HG03103 (cell line): ENCODE measurements around the gene SV2C.

ENCODE experiments used
- ATAC-seq: cut with Tn5 transposase; IDR thresholded peaks from one replicate; pipeline ENCODE4 v1.9.1; 2021; ENCODE audit warnings: low read depth; ENCODE audit not compliant: unreplicated experiment

Gene SV2C

DNA sequence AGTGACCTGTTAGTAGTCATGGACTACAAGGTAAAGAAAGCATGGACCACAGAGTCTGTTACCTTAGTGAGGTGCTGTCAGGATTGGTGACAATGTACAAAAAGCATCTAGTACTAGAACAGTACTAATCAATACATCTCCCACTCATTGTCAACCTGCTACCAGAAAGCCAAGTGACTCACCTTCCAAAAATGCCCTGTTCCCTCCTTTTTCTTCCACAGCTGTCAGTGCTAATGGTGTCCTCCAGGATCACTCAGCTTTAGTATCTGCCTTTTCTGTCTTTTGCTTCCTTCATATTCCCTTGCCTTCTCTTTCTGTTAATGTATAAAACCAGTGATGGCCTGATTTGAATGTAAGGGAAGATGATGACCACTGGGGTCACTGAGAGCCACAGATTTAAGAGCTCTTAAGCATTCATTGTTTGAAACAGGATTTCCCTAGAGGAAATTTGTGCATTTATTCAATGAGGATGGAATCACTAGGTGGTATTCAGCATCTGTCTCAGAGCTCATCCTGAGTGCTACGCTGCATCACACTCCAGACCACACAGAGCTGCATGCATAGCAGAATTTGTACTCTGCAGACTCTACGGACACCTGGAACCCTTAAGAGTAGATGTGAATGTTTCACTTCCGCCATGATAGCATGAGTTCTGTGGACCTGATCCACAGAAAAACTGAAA lies 71.0 kb downstream of the SV2C start:
- ATAC-seq = no peak

DNA sequence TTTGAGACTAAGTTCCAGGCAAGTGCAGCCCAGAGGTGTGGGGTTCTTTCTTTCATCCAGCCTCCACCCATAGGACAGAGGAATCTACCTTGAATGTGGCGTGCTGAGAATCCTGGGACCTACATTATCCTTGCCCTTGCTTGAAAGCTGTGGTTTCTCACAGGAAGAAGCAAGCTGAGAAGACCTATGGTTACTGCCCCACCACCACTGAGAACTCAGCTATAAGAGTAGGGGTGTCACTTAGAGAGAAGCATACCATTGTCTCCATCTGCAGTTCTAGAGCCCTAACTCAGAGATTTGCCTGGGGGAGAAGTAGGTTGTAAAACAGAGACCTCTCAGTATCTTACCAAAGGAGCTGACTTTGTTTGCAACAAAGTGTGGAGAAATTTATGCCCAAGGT lies 72.4 kb downstream of the SV2C start:
- ATAC-seq = no peak

DNA sequence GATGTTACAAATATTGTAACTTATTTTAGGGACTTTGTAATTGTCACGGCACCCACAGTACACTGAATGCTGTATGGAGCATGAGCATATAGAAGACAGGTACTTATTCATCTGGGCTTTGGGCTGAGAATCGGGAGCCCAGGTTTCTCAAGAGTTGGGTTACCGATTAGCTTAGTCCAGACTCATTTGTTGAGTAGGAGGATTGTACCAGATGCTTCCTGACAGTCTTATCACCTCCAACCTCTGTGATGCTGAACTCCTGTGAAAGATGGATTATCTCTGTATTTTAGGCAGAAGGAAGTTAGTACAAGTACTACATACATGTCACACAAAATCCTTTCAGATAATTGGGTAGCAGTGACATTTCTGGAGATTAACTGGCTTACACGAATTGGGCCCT lies 79.2 kb downstream of the SV2C start:
- ATAC-seq = no peak

DNA sequence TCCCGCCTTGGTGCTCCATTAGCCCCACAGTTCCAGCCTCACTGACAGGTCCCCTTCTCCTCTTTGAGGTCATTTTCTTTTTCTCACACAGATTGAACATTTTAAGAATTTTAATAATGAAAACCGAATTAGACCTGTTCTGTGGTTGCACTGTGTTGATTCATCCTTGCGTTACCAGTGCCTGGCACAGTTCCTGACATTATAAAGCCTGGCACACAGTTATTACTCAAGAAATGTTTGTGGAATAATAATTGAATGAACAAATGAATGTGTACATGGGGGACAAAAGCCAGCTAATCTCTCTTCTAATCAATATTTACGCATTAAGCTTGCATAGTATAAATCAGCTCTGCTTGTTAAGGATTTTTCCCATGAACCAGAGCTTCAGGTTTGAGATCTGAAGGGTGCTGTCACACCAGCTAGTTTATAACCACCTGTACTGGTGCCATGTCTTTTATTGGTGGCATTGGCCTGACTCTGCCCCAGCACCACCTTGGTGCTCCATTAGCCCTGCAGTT lies 80.0 kb downstream of the SV2C start:
- ATAC-seq = no peak

DNA sequence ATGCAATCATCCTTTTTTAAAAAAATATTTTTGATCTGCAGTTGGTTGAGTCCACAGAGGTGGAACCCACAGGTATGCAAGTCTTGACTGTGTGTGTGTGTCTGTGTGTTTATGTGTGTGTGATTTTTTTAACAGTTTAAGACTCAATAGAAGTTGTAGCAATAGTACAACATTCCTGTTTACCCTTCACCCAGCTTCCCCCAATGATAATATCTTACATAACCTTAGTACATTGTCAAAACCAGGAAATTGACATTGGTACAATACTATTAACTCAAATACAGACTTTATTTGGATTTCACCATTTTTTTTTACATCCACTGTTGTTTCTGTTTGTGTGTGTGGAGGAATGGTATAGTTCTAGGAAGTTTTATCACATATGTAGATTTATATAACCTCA lies 81.8 kb downstream of the SV2C start:
- no peak for ATAC-seq

DNA sequence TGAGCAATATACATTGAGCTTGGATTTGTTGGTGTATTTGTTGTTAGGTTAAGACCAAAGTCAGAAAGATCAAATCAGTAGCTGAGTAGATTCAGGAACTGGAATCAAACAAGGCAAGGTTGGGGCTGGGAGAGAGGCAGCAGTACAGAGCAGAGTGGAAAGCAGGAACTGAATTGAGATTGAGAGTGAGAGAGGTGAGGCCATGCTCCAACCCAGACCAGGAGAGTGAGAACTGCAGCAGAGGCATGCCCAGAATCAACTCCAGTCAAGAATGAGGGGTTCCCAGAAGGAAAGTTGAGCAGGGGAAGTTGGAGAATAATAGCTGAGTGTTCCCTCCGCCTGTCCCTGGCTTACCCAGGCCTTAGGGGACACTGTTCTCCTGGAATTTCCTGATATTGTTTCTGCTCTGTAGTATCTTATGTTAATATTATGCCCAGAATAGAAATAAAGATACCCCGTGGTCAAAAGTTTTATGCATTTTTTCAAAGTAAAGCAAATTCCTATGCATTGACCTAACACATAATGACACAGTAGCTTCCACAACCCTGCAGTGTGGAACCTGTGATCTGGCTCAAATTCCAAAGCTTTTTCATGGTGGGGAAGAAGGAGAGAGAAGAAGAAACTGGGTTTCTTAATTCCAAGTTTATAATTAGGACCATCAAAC lies 82.7 kb downstream of the SV2C start:
- ATAC-seq = no peak

DNA sequence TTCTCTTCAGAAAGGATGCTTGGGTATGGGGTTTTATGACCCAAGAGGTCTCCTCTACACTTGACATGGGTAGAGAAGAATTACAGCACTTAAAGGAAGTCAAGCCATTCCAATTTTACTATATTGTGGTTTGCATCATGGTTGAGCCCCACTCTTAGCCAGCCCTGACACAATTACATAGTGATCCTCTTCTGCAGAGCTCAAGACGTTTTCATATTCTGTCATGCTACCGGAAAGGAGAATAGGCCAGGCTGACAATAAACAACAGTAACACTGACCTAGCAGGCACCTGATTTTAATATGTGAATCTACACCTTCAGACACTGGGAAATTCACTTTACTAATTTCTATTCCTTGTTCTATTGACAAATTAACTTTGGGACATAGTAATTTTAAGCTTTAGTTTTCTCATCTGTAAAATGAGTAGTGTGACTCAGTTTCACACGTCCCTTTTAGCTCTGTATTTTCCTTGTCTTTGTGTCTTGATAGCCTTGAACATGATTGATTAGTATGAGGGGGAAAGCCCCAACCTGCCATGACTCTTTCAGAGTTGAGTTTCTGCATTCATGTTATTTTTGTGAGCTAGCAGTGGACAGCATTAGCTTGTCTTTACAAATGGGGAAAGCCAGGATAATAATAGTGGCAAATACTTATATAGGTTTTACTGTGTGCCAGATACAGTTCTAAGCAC lies 83.8 kb downstream of the SV2C start:
- no peak for ATAC-seq

DNA sequence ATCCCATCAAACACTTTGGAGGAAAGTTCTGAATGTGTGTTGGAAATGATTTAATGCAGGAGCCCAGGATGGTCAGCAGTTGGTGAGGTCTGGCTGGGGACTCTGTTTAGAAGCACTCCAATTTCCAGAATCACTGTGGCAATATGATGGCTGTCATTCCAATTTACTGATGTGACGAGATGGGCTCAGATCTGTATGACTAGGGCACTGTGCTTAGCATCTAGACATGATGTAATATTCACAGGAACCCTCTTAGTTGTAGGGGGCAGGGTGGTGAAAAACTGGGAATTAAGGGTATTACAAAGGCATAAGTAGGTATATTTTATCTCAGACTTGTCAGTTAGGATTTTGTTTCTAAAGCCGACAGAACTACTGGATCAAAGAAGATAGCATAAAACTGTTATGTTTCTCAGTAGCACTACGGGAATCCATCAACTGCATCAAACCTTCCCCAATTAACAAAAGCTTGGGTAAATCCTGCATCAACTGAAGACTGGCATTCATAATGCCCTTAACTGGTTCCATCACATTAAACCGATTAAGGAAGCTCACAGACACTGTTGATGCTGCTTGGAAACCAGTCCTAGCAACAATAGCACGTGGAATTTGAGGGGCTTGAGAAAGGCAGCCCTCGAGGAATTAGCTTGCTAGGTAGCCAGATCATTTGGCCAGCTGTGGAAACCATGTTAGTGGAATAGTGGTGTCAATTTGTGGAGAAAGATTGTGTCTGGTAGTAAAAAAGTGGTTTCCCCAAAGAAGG lies 86.1 kb downstream of the SV2C start:
- no peak for ATAC-seq

DNA sequence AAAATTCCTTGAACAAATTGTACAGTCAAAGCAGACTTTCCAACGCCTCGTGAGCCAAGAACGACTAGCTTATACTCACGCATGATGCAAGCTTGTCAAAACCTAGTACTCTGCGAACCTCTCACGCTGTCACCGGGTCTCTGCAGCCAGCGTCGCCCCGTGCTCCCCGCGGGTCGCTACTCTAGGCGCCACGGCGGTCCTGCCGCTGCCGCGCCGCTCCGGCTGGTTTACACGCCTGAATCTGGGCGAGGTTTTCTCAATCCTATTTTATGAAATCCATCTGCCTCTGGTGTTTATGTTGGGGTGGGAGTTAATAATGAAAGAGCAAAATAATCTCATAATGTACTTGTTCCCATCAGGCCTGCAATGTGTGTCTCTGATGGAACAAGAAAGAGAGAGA lies 90.9 kb downstream of the SV2C start:
- no peak for ATAC-seq

DNA sequence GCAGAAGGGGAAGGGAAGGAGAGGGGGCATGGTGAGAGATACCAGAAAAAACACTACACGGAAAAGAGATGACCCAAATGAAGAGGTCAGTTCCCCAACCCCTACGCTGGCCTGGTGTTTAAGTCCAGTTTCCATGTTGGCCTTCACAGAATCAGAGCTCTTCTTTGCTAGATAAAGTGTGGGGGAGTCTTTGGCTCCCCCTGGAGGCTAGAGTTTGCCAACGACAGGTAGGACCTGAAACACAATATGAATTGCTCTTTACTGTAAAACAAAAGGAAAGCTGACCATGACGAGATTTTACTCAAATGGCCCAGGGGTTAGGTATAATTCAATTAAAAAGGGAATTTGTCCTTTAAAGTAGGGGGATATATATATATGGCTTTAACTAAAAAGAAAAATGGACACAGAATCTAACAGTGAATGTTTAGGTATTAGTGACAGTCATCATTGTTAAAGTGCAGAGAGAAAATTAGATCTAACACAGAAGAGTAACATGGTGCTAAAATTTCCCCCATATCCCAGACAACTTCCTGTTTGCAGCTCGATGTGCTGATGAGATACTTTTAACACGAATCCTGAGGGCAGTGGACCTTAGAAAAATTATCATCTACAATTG lies 92.0 kb downstream of the SV2C start:
- no peak for ATAC-seq

DNA sequence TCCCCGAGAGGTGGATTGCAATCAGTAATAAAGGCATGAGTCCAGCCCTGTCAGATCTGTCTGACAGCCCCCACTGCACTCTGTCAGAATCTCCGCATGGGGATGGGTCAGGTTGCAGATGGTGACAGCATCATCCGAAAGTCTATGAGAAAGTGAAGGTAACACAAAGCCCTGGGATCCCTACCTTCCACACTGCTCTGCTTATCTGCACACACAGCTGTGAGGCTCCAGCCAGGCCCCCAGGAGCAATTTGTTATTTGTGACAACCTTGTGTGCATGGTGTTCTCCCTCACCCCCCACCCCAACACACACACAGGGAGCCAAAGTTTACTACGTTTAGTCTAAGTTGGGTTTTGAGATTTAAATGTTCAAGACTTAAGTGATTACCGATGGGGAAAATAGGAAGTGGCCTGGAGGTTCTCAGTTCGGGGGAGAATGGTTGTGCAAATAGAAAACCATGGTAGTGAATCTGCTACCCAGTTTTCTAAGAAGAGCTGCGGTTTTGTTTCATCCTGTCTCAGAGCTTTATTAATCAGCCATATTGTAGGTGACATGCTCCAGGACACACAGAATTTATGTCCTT lies 92.7 kb downstream of the SV2C start:
- ATAC-seq = peak; percentile 76

DNA sequence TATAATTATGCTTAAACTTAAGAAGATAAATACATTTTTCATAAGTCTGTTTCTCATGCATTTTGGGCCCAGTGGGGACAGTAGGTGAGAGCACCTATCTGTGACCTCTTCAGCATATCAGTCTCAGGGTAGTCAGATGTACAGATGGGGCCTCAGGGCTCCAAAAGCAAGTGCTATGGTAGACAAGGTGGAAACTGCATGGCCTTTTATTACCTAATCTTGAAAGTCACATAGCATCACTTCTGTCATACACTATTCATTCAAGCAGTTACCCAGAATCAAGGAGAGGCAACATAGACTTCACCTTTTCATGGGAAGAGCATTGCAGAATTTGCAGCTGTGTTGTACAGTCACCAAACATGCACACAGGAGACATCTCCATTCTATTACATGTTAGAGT lies 94.8 kb downstream of the SV2C start:
- no peak for ATAC-seq

DNA sequence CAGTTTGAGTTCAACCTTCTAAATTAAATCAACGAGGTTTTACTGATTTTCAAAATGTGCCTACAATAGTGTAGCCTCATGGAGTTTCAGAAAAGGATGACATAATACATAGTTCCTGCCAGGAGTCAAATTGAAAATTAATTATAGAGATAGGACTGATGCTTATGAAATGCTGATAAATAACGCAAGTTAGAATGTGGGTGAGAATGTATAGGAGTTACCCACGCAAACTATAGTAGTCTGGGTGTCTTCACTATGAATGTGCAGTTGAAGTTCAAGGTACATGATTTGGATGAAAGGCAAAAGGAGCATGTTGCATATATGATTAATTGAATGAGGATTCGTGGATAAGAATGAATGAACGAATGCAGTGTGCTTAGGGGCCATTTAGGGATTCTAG lies 95.7 kb downstream of the SV2C start:
- ATAC-seq = no peak

DNA sequence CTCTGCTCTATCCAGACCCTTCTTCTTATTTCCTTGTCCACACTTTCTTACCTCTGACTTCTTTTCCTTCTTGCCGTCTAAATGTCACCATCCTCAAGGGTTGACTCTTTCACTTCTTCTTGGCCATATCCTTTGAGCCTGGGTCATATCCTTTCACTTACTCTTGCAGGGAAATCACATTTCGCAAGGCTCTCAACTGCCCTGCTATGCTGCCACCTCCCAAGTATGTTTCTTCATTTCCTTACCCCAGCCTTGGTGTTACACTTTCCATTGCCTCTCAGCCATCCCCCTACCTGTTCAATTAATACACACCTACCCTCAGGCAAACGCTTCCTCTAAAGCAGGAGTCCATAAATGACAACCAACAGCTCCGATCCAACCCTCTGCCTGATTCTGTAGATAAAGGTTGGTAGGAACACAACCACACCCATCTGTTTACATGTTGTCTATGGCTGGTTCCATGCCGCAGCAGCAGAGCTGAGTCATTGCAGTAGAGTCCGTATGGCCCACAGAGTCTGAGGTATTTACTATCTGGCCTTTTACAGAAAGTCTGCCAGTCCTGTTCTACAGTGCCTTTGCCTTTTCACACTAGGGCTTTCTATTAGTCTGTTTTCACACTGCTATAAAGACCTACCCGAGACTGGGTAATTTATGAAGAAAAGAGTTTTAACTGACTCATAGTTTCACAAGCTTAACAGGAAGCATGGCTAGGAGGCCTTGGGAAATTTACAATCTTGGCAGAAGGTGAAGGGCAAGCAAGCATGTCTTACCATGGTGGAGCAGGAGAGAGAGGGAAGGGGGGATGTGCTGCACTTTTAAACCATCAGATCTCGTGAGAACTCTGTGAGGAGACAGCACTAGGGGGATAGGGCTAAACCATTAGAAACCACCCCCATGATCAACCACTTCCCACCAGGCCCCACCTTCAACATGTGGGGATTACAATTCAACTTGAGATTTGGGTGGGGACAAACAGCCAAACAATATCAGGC lies 97.9 kb downstream of the SV2C start:
- ATAC-seq = no peak

DNA sequence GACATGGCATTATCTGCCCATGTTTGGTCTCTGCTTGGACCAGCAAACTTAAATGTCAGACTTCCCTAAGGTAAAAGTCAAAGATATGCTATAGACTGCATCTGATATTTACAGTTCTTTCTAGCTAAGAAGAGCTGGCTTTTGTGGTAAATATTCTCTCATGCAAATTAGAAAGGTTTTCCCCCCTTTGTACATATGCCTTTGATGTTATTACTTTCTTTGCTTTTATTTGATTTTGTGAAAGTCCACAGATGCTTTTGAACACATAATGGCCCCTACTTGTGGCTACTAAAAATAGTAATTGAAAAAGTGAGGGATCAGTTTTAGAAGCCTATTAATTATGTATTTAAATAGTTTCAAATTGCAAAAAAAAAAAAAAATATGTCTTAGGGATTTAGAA lies 104.2 kb downstream of the SV2C start:
- ATAC-seq = no peak

DNA sequence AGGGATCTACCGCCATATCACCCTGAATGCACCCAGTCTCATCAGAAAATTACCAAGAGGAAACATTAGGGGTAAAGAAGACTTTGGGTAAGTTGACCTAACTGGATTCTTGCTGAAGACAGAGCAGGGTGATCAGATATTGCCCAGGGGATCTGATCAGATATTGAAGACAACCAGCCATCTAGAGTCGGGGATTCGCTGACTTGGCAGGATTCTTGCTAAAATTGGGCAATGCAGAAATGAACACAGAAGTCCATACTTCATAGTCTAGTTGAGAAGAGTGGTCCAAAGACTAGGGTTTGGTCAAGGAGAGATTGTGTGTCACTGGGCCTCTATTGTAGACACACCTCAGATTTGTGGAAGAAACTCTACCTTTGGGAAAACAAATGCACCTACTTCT lies 107.2 kb downstream of the SV2C start:
- ATAC-seq = no peak

DNA sequence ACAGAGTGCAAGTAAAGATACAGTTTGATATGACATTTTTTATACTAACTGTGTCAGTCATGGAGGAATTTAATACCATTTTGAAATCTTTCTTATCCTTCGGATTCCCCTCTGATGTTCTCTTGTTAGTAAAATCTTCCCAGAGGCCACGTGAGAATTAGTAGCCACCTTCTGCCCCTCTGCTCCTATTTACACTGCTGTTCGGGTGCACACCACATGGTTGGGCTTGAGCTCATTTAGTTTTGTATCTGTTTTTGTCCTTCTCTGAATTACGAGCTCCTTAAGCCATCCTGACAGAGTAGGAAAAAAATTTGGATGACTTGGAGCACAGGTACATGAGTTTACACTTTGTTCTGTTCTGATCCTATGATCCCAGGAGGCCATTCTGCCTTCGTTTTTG lies 109.7 kb downstream of the SV2C start:
- ATAC-seq = no peak

DNA sequence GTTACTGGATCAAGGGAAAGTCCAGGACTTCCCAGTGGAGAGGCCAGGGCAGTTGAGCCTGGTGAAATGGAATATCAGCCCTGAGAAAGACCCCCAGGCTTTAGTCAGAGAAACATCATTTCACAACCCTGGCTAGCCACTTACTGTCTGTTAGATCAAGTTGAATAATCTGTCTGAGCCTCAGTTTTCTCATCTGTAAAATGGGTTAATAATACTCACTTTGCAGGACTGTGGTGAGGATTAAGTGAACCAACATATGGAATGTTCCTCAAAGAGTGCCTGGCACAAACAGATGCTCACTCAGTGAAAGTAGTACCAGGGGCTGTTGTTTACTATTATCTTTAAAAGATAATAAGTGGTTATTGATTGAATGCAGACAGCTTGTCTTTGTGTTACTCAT lies 110.5 kb downstream of the SV2C start:
- no peak for ATAC-seq

DNA sequence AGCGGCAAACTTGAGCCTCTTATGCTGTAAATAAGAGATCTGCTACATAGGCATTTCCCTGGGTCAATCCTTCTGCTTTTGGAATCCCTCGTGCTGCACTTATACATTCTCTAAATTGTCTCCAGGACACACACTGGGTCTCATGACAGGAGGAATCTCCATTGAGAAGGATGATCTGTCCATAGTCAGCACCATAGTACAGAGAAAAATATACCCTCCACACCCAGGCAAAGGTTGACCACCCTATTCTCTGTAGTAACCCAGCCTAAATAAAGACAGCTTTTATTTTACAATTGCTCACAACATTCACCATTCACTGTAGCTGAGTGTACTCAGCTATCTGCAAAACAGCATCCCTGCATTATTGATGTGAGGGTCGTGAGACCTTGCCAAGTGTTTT lies 111.2 kb downstream of the SV2C start:
- ATAC-seq = no peak
